ENCODE data around the gene LDB1.

Gene LDB1

DNA sequence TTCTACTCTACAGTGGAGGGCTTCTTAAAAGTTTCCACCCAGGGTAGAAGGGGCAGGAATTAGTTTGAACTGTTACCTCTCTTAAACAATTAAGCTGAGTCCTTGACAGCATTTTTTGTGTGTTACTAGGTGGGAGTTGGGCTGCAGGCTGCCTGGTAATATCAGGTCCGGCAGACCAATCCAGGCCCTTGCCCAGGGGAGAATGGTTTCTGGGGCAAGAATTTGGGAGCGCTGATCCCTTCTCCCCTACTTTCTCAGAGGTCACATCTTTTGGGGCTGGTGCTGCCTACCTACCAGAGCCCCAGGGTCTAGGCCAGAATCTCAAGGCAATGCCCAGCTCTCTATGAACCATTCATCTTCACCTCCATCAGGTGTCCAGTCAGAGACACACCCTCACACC, 14.2 kb upstream of the LDB1 start:
- no peak for DNase-seq

DNA sequence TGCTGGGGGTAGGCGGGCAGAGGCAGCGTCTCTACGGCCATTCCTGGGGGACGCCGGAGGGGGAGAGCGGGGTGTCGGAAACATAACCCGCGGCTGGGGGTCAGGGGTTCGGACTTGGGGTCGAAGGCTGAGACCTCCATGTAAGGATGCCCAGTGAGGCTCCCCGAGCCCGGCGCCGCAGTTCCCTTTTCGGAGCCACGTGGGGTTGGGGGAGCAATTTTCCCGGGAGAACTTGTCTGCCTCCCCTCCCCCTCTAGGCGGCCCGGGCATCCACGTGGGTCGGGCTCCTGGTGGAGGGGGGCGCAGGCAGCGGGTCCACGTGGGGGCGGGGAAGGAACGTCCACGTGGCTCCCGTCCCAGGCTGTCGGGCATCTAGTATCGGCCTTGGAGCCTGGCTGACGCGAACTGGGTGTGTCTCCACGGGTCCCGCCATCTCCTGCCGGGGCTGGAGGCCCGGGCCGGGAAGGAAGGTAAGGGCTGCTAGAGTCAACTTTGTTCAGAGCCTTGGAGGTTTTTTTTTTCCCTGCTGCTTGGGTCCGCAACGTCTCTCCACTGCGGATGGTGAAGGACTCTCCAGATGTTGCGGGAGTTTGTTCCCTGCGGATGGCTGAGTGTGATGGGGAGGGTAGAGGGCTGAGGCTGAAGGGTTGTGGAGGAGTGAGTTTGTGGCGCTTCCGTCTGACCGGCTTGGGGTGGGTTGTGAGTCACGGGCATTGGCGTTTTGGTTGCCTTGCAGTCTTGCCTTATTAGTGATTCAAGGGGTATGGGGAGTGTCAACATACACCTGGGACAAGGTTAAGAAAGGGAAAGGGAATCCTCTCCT, 13.4 kb upstream of the LDB1 start:
- no peak for DNase-seq

DNA sequence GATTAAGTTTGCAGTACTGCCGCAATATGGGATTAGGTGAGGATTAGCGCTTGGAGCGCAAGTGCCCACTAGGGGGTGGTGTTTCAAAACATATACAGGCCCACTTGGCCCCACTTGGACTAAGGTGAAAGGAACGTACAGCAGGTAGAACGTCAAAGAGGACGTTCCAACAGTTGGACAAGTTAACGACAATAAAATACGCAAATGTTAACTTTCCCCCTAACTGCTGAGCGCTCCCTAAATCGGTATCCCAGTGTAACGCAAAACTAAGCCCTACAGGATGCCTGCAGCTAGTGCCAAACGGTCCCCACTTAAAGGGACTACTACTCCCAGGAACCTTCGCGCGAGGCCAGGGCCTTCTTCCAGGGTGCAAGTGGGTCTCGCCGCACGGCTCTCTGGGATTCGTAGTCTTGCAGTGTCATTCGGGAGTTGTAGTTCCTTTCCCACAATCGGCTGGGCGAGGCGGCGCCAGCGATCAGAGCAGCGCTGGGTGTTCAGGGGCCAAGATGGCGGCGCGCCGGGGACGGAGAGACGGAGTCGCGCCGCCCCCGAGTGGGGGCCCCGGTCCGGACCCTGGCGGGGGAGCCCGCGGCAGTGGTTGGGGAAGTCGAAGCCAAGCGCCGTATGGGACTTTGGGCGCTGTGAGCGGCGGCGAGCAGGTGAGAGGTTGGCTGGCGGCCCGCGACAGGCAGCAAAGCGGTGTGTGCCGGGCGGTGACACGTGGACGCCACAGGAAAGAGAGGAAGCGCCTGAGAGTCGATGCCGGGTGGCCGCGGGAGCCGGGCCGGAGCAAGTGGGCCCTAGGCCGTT, 12.6 kb upstream of the LDB1 start, which contains the start of gene PPRC1:
Gene PPRC1, plus strand, starts transcription at position 478 of the 810 bp plus-strand sequence. Its CDS starts 29 bp downstream, at position 507.
- DNase-seq: peak; percentile 99

DNA sequence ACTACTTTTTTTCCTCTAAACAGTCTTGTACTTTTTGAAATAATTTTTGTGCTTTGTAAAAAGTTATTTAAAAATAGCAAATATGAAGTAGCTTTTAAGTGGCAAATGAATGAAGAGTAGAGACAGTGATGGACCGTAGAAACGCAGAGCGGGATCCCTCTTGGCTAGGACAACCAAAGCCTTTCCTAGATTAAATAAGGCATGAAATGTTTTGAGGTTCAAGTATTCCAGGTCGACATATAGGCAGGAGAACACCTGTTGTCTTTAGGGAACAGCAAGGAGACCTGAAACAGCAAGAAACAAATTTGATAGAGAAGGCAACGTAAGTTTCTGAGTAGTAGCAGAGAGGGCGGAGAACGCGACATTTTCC, 12.0 kb upstream of the LDB1 start:
- no peak for DNase-seq

DNA sequence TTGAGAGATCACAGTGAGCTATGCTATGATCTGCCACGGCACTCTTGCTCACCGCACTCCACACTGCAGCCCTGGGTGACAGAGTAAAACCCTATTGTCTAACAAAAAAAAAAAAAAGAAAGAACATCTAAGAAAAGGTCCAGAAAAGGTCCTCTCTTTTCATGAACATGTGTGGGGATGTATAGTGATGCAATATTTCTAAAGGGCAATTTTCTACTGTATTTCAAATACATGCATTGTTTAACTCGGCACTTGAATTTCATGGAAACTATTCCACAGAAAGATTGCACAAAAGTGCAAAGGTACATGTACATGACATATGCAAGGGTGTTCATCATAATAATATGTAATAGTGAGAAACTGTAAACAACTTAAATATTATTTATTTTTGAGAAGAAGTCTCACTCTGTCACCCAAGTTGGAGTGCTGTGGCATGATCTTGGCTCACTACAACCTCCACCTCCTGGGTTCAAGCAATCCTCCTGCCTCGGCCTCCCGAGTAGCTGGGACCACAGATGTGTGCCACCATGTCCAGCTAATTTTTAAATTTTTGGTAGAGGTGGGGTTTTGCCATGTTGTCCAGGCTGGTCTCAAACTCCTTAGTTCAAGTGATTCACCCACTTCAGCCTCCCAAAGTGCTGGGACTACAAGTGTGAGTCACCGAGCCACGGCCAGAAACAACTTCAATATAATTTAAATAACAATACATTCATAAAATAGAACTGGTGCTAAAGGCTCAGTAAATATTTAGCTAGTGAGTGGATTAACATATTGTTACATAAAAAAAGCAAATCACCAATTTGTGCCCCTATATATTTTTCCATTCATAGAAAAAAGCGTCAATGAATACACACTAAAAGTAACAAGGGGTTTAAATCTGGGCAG, 11.4 kb upstream of the LDB1 start:
- no peak for DNase-seq

DNA sequence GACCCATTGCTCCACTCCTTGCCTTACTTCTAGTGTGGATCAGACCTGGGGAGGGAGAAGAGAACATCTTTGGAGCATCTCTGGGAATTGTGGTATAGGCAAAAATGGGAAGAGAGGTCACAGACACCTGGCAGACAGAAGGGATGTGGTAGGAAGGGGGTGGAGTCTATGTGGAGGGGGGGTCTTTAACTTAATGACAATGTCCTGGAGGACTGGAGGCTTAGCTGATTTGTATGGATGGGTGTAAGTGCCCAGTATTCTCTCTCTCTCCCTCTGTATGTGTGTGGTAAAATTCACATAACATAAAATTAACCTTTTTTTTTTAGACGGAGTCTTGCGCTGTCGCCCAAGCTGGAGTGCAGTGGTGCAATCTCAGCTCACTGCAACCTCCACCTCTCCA, 3.1 kb upstream of the LDB1 start:
- DNase-seq: no peak

DNA sequence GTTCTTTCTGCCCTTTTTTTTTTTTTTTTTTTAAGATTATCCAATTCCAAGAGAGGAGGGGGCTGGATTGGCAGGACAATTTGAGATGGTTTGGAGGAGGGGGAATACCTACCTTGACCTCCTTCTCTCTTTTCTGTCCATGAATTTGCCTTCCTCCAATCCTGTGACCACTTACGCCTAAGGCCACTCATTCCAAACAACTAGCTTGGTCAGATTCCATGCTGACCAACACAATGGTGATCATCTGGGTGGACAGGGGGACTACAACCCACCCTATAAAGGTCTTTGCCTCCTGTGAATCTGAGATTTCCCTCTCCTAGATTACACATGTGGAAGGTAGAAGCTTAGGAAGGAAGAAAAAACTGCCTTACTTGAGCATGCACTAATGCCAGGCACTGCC, 2.3 kb upstream of the LDB1 start:
- DNase-seq: no peak

DNA sequence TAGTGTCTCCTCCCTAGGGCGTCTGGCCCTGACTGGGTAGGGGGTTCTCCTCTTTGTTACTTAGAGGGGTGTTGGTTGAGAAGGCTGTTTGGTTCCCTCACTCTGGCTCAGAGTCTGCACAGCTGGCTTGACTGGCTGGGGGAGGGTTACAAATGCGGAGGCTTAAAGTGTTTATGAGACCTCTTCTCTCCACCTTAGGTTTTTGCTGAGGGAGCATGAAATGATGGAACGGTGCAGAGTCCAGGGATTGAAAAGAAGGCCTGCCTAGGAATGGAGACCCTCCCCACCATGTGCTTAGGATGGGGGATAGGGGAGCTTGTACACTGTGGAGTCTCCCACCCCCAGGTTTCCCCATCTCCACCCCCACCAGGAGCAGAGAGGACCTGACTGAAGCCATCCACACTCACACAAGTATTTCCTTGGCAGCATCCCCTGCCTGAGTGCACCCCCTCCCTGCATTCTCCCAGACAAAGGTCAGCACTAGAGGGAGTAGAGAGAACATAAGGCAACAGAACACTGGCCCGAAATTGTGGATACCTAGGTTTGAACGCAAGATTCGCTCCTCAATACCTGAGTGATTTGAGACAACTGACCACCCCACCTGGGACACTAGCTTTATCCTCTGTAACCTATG, 1.7 kb upstream of the LDB1 start:
- DNase-seq: no peak

DNA sequence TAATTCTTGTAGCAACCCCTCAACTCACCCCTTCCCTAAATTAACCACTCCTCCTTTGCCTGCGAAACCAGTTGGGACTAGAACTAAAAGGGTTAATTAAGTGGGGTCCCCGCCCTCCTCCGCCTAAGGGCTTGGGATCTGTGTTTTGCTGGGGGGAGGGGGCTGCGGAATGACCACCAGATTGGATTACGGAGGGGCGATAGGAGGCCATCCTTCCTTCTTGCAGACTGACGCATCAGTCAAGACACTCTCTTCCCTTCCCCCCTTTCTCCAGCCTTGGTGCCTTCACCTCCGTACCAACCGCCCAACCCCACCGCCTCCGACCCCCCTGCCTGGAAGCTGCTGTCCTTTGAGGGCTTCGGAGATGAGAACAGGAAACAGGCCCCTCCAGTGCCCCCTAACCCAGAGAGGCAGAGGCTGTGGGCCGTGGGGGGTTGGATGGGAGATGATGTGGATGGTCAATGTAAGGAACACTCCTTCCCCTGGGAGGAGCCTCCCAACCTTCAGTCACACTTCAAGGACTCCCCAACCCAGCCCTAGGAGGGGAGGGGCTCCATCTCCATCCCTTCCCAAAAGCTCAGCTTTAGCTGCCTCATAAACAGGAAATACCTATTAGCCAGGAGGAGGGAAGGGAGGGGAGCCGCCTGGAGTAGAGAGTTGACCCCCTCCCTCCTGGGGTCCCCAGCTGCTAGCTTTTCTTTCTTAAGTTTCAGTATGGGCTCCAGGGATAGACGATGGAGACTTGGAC, 997 bp upstream of the LDB1 start:
- no peak for DNase-seq

DNA sequence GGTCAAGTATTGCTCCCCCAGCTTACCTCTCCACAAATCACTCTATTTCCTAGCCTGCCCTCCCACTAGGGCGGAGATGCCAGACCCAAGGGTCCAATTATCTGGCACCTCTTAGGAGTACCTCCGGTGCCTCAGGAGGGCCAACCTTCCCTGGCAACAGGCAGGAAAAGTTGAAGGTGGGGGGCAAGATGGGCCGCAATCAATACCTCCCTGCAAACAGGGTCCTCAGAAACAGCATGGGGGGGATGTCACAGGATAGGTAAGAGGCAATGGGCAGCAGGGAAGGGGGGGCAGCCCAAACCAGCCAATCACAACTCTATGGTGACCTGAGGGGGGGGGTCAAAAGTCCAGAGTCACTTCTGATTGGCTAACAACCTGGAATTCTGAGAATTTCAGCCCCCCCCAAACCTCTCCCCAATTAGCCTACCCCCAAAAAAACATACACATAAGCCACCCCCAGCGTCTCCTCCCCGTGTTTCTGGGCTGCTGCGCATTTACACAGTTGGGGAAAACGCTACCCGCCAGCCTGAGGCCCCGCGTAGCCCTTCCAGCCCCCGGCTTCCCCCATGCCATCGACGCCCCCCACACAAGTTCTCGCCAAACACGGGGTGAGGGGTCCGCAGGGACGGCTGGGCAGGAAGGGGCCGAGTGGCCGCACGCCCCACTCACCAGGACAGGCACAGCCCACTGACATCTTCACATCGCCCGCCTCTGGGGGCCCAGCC, 589 bp downstream of the LDB1 start:
- DNase-seq: no peak

DNA sequence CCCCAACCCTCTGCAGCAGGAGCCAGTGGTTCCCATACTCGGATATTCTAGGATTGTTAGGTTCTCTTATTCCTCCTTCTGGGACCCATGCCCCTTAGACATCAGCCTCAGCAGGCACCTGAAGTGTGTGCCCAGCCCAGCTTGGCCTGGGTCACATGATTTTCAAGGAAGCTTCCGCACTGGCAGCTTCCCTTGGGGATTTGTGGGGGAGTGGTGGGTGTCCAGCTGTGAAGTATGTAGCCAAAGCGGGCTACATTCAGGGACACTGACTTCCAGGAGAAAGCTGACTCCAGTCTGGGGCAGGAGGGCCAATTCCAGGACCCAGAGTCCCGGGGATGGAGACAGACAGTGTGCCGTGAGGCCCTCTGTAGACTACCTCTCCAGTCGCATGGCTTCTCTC, 1.3 kb downstream of the LDB1 start:
- DNase-seq: no peak

DNA sequence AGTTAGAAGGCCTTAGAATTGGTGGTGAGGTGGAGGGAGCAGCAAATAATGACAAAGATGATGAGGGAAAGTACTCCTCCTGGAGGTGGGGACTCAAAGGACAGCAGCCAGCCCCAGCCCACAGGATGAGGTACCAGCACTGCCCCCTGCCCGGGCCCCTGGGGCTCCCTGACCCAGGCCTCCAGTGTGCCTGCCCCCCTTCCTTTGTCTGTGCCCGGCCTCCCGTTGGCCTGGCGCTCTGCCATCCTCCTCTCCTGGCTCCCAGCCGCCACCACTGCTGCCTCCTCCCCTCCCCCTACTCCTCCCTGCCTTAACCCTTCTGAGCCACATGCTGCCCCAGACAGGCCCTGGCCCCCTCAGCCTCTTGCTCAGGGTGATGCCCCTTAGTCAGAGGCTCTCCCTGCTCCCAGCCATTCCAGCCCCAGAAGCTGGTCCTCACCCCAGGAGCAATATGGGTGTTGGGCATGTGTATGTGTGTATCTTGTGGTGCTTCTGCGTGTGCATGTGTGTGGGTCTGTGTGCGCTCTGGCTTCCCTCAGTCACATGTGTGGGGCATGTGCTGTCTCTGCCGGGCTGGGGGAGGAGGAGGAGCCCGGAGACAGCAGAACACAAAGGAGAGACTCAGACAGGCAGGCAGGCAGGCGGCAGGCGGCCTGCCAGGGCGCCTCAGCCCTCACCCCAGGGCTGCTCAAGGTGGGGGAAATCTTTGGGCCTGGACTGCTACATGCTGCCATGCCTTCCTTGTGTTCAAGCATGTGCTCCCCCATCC, 2.6 kb downstream of the LDB1 start:
- DNase-seq: peak; percentile 88

DNA sequence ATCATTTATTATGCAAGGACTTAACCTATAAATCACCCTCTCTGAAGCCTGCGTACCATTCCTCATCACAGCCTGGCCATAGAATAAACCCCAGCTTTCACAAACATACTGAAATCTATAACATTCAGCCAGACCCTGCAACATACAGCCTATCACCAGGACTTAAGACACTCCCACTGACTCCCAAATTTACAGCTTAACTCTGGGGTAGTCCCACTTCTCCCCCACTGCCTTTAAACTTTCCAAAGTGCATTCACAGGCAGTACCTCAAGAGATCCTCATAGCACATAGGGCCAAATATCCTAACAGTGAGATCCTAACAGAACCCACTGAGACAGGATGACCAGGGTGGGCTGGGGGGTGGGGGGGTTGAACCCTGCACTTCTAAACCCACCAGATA, 3.5 kb downstream of the LDB1 start:
- DNase-seq: no peak

DNA sequence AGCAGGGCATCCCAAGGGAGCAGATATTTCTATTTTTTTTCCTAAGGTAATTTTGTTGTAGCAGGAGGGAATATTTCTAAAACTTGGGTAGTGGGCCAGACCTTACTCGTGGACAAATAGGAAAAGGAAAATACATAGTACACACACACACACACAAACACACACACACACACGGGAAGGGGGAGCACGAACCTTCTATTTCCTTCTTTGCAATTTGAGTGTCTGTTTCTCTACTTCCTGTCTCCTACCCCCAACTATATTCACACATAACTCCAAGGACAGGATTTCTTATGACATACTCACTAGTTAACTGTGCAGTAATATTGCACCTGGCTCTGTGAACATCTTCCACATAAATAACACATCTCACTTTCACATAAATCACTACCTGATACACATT, 4.4 kb downstream of the LDB1 start:
- DNase-seq: no peak

DNA sequence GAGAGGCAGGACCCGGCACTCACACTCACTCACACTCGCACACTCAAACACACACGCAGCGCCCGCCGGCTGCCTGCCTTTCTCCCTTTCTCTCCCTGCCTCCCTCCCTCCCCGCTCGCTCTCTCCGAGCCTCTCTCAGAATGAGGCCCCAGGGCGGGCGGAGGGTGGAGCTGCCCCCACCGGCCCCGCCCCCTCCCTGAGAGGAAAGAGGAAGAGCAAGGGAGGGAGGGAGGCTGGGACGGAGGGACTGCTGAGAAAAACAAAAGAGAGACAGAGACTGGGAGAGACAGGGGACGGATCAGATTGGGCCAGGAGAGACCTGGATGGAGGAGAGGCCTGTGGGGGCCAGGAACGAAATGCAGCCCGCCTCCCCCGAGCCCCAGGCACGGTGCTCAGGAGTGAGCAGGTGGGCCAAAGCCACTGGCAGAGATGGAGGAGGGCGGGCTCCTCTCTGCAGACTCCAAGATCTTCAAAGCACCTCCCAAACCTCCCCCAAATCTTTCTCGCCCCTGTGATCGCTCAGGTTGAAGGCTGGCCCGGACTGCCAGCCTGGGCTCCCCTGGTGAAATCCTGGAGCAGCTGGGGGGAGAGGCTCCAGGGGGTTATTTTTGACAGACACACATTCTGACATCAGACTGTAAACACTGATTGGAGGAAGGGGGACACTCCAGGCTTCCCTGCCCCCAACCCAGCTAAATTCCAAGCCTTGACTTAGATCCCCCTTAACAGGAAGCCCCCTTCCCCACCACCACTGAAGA, 5.1 kb downstream of the LDB1 start:
- peak; percentile 39 for DNase-seq

DNA sequence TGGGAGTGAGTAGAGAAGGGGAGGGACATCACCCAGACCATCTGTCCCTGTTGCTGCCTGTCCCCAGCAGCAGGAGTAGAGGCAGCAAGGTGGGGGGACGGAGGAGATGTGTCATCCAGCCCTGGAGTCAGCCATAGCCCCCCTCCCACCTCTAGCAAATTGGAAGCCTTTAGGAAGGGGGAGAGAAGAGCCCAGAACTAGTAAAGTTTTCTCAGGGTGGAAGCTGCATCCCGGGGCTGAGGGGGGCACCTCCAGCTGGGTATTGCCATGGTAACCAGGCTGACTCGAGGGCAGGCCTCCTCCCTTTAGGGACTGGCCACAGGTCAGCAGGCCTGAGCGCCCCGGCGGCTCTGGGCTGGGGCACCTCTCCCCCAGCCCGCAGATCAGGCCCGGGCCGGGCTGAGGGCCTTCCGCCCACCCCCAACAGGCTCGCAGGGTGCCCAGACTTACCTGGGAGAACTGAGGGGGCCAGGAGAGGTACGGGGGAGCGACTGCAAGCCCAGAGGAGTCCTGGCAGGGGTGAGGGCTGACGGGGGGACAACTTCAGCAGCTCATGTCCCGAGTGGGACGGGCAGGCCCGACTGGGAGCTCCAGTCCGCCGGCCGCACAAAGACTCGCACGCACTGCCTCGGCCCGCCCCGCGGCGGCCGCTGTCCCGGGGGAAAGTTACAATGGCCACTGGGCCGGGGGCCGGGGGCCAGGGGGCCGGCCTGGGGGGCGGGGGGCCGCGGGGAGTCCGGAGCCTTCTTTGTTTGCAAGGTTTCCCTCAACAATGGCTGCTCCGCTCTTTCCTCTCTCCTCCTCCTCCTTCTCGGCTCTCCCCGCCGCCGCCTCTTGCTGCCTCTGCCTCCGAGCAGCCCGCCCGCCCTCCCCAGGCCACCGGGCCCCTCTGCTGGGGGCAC, 6.0 kb downstream of the LDB1 start:
- DNase-seq: no peak

DNA sequence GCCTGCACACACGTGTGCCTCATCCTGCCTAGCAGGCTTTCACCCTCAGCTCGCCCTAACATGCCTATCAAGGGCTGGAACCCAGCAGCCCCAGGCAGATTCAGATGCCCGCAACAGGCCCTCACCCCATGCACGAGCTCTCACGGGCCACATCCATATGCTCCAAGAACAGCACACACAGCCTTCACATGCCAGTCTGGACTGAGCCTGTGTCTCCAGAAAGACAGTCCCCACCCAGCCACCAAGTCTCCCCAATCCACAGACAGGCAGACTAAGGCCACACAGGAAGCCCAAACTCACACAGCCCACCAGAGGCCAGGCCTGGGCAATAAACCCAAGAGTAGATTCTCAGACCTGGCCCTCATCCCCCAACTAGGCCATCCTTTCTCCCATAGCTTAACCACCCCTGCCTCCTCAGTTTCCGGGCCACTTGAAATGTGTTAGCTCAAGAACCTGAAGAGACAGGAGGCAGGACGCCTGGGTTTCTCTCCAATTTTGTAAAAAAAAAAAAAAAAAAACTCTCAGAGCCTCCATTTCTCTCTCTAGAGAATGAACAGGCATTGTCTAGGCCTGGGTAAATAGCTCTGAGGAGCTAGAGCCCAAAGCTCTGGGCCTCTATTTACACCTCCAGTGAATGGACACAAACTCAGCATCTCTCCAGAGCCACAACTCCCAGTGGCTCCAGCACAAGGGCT, 6.8 kb downstream of the LDB1 start:
- DNase-seq: no peak

DNA sequence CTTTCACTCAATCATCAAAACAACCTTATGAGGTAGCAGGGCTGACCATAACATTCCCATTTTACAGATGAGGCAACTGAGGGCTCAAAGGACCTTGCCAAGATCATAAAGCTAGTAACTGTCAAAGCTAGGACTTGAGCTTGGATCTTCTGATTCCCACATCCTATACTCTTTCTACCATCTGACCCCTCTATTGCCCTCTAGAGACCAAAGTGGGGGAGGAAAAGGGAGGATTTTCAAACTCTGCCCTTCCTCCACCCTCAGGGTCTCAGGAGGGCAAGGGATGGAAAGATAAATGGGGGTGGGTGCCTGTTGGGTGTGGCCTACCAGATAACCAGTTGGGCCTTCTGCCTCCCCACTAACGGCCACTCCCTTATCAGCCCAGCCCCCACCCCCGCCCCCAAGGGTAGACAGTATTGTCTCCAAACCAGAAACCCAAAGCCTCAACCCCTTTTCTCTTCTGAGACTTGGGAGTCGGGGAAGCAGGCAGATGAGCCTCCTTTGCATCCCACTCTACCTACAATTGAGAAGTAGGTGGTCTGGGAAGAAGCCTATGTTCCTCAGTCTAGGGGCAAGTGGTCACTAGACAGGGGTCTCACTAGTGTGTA, 7.9 kb downstream of the LDB1 start:
- DNase-seq: no peak

All from SHP77 treated with DMSO at 0.1 percent for 48 hours (cell line).